Transverse colon (tissue), 3 donors: ENCODE measurements around the gene ZHX3.

Source experiments
- CTCF ChIP-seq, 5 experiments: fragments of 200-600 bp in 3 of 5; fragments of 450-650 bp in 2 of 5; sonication (generic) in 3 of 5; IDR thresholded peaks; 1 replicate in 2 of 5; 2 replicates in 3 of 5; pipeline ENCODE4 v1.5.1; 2016 to 2017; ENCODE audit warnings: antibody characterized with exemption in 5 of 5, inconsistent platforms in 3 of 5, mild to moderate bottlenecking in 2 of 5, moderate library complexity in 1 of 5
- EP300 ChIP-seq: sonication (generic); formaldehyde crosslinking; IDR thresholded peaks from one replicate; pipeline ENCODE4 v1.6.1; 2017; ENCODE audit warnings: antibody characterized with exemption, low read depth
- POLR2A ChIP-seq: fragments of 450-650 bp; IDR thresholded peaks from one replicate; pipeline ENCODE4 v1.6.1; 2016; ENCODE audit warnings: antibody characterized with exemption, mild to moderate bottlenecking, moderate library complexity

GRCh38 chr20:41345729-41346067, 28.2 kb upstream of the ZHX3 start:
- TF ChIP-seq CTCF (IDR thresholded peaks at IDR 0.05): no peak
- no peak for TF ChIP-seq EP300
- no peak for TF ChIP-seq POLR2A
